DND-41 (cell line): ENCODE measurements around the gene C2orf80.

Source experiments
- ATAC-seq: fragments of 200-7000 bp; cut with Tn5 transposase; 3 replicates; pipeline ENCODE4 v1.9.1; 2021; ENCODE audit warnings: low read depth; ENCODE audit not compliant: insufficient read depth
- DNase-seq: peaks from one replicate; pipeline ENCODE4 v3.0.0-alpha.2; 2020
- H2AFZ ChIP-seq: 2 replicates; pipeline ENCODE4 v1.6.0; 2012; ENCODE audit warnings: low read depth, low read length
- H3K27ac ChIP-seq: 2 replicates; pipeline ENCODE4 v1.5.1; 2012; ENCODE audit warnings: low read length, inconsistent platforms
- H3K27me3 ChIP-seq: fragments of 200-600 bp; sonication (generic); 2 replicates; pipeline ENCODE4 v1.6.0; 2012; ENCODE audit warnings: low read length, mild to moderate bottlenecking, inconsistent platforms; ENCODE audit not compliant: insufficient read depth, poor library complexity
- H3K36me3 ChIP-seq: 2 replicates; pipeline ENCODE4 v1.5.1; 2012; ENCODE audit warnings: low read length, inconsistent platforms; ENCODE audit not compliant: insufficient read depth
- H3K4me1 ChIP-seq: 2 replicates; pipeline ENCODE4 v1.5.1; 2012; ENCODE audit warnings: mild to moderate bottlenecking, low read length; ENCODE audit not compliant: insufficient read depth
- H3K4me2 ChIP-seq: 2 replicates; pipeline ENCODE4 v1.6.0; 2012; ENCODE audit warnings: mild to moderate bottlenecking, moderate library complexity, low read length, inconsistent platforms; ENCODE audit not compliant: insufficient read depth
- H3K4me3 ChIP-seq, 2 experiments: fragments of 200-600 bp in 1 of 2; shearing (Covaris generic) in 1 of 2; 2 replicates each; pipeline ENCODE4 v1.5.1; 2012 to 2016; ENCODE audit warnings: inconsistent platforms in 2 of 2, low read length in 2 of 2, mild to moderate bottlenecking in 2 of 2, low read depth in 1 of 2, moderate library complexity in 1 of 2
- H3K79me2 ChIP-seq: 2 replicates; pipeline ENCODE4 v1.6.0; 2012; ENCODE audit warnings: low read length, inconsistent platforms; ENCODE audit not compliant: insufficient read depth
- H3K9ac ChIP-seq: 2 replicates; pipeline ENCODE4 v1.6.0; 2012; ENCODE audit warnings: low read depth, mild to moderate bottlenecking, inconsistent platforms, low read length, moderate library complexity
- H3K9me3 ChIP-seq: 2 replicates; pipeline ENCODE4 v1.5.1; 2012; ENCODE audit warnings: low read length, moderate library complexity, mild to moderate bottlenecking, inconsistent platforms; ENCODE audit not compliant: insufficient read depth, severe bottlenecking
- H4K20me1 ChIP-seq: 2 replicates; pipeline ENCODE4 v1.6.0; 2012; ENCODE audit warnings: low read length; ENCODE audit not compliant: insufficient read depth
- EZH2 ChIP-seq: IDR thresholded peaks from 3 replicates; pipeline ENCODE4 v1.6.1; 2012; ENCODE audit warnings: borderline replicate concordance, low read depth, mild to moderate bottlenecking, moderate library complexity, low read length, inconsistent platforms; ENCODE audit not compliant: severe bottlenecking
- TF ChIP-seq, protein P1 (sequence below): IDR thresholded peaks from 2 replicates; pipeline ENCODE4 v1.5.1; 2012; ENCODE audit warnings: borderline replicate concordance, low read length, moderate library complexity, mild to moderate bottlenecking; ENCODE audit not compliant: poor library complexity, severe bottlenecking; ENCODE audit errors: extremely low read depth

Gene C2orf80

DNA sequence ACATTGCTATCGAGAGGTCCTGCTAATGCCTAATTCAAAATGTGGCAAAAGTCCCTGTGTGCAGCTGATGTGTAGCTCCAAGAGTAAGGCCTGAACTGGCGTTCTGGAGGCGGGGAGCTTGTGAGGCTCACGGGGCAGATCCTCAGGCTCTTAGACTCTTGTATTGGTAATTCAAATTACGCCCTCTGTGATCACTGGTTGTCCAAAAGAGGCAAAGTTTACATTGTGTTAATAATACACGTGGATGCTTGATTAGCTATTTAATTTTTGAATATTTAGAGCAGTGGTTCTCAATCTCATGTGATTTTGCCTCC lies 14.0 kb downstream of the C2orf80 start:
- no peak overlapping the region for H3K4me2 ChIP-seq
- no peaks in the 10 kb centered on the region for H3K79me2 ChIP-seq
- no peaks in the 10 kb centered on the region for H3K27me3 ChIP-seq
- no peaks in the 10 kb centered on the region for H4K20me1 ChIP-seq
- ATAC-seq (0 out of 3 replicates have a peak, but pooled peaks have one; percentile 39), DNase-seq (no peak)
- H3K4me1 ChIP-seq, result 0 out of 2 replicates have a peak, but pooled peaks cover 2% of the 10 kb centered on the region
- H3K9me3 ChIP-seq, result no peaks in the 10 kb centered on the region
- TF ChIP-seq EZH2, result no peak
- TF ChIP-seq, protein P1, sequence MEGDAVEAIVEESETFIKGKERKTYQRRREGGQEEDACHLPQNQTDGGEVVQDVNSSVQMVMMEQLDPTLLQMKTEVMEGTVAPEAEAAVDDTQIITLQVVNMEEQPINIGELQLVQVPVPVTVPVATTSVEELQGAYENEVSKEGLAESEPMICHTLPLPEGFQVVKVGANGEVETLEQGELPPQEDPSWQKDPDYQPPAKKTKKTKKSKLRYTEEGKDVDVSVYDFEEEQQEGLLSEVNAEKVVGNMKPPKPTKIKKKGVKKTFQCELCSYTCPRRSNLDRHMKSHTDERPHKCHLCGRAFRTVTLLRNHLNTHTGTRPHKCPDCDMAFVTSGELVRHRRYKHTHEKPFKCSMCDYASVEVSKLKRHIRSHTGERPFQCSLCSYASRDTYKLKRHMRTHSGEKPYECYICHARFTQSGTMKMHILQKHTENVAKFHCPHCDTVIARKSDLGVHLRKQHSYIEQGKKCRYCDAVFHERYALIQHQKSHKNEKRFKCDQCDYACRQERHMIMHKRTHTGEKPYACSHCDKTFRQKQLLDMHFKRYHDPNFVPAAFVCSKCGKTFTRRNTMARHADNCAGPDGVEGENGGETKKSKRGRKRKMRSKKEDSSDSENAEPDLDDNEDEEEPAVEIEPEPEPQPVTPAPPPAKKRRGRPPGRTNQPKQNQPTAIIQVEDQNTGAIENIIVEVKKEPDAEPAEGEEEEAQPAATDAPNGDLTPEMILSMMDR, result no peak
- H3K27ac ChIP-seq, result no peak overlapping the region
- H3K4me3 ChIP-seq, result no peak overlapping the region
- peak overlapping the region; percentile 62 for H2AFZ ChIP-seq
- no peak overlapping the region for H3K9ac ChIP-seq
- H3K36me3 ChIP-seq, result no peaks in the 10 kb centered on the region

DNA sequence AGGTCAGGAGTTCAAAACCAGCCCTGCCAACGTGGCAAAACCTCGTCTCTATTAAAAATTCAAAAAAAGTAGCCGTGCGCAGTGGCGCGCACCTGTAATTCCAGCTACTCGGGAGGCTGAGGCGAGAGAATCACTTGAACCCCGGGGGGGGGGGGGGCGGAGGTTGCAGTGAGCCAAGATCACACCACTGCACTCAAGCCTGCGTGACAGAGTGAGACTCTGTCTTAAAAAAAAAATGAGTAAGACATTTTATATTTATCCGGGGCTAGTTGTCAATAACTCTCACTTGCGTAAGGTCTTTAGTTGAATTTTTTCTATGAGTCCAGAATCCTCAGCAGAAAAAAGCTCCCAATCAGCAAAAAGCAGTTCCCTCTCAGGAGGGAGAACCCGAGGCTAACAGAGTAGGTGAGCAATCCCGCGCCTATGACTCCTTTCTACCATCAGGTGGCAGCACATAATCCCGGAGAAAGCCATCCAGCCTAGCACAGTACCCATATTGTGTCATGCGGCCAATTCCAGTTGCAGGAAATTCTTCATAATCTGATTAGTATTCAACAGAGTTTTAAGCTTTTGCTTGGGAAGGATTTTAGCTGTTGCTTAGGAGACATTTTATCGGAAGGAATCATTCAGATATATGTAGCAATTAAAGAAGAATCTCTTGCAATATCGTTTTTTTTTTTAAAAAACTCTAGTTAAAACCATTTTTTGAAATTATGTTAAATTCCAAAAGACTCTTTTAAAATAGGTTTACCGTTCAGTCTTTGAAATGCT lies 14.6 kb downstream of the C2orf80 start:
- peak; percentile 100 for ATAC-seq
- no peaks in the 10 kb centered on the region for H4K20me1 ChIP-seq
- H3K4me3 ChIP-seq, result no peak overlapping the region
- H3K79me2 ChIP-seq, result no peaks in the 10 kb centered on the region
- H3K9ac ChIP-seq, result no peak overlapping the region
- DNase-seq, result peak; percentile 77
- H2AFZ ChIP-seq, result peak overlapping the region; percentile 63
- H3K4me1 ChIP-seq, result 0 out of 2 replicates have a peak, but pooled peaks cover 2% of the 10 kb centered on the region
- no peak for TF ChIP-seq EZH2
- TF ChIP-seq, protein P1, result peak; percentile 93
- no peak overlapping the region for H3K27ac ChIP-seq
- H3K36me3 ChIP-seq, result no peaks in the 10 kb centered on the region
- H3K27me3 ChIP-seq, result peaks cover 3% of the 10 kb centered on the region
- no peaks in the 10 kb centered on the region for H3K9me3 ChIP-seq
- H3K4me2 ChIP-seq, result no peak overlapping the region

DNA sequence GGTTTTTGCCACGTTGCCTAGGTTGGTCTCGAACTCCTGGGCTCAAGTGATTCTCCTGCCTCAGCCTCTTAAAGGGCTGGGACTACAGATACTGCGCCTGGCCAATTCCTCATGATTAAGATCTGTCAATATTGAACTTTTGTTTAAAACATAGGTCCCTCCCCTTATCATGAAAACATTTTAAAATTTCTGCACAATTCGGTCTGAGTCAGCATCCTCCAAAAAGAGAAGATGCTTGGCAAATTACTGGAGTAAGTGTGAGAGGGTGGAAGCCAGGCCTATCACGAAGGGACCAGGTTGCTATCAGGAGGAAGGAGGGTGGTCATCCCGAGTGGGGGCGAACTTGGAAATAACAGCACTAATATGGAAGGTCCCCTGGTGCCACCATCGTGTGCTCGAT lies 15.7 kb downstream of the C2orf80 start:
- no peak for DNase-seq
- H4K20me1 ChIP-seq, result no peaks in the 10 kb centered on the region
- H3K36me3 ChIP-seq, result no peaks in the 10 kb centered on the region
- no peak overlapping the region for H3K4me3 ChIP-seq
- H2AFZ ChIP-seq, result no peak overlapping the region
- H3K27ac ChIP-seq, result no peak overlapping the region
- ATAC-seq, result no peak
- H3K4me1 ChIP-seq, result 0 out of 2 replicates have a peak, but pooled peaks cover 2% of the 10 kb centered on the region
- no peaks in the 10 kb centered on the region for H3K9me3 ChIP-seq
- TF ChIP-seq EZH2, result no peak
- TF ChIP-seq, protein P1, result no peak
- H3K9ac ChIP-seq, result no peak overlapping the region
- H3K79me2 ChIP-seq, result no peaks in the 10 kb centered on the region
- H3K27me3 ChIP-seq, result peaks cover 4% of the 10 kb centered on the region
- no peak overlapping the region for H3K4me2 ChIP-seq
